HUDEP-2 (cell line): Measurements from ENCODE around the gene PSD2.

ENCODE experiments used
- DNase-seq, 76 experiments: peaks; one replicate each; lab custom pipeline; 2025; ENCODE audit not compliant: unreplicated experiment in 76 of 76; lab: John Stamatoyannopoulos, UW

PSD2 gene

DNA sequence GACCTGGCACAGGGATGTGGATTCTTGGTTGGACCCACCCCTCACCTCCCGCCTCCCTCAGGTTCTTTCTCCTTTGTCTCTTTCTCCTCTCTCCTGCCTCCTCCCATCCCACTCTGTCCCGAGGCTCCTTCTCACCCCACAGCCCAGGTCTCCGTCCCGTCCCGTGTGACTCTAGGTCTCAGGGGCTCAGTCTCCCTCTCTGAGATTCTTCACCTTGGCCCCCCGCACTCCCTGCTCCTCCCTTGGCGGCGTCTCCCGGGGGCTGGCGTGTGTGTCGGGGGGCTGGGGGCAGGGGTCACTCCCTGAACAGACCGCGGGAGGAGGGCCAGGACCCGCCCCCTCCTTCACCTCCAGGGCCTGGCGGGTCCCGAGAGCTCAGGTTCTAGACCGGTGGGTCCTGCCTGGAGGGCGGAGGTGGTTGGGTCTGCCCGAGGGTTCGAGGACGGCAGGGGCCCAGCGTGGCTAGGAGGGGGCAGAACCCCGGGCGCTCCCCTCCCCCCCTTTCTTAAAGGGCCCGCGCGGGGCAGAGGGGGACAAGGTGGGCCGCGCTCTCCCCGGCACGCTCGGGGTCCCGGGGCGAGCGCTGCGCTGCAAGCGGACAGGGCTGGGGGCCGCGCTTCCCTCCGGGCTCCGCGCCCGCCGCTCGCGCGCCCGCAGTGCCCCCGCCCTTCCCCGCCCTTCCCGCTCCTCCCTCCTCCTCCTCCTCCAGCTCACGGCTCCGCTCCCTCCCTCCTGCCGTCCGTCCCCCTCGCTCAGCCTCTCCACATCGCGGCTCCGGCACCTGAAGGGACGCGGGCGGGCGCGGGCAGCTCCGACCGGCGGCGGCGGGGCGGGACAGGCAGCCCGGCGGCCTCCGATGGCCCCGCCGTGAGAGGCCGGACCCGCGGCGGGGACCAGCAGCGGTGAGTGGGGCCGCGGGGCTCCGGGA lies at the start of gene PSD2:
TSS of gene PSD2 (plus strand) at position 735 of the 928 bp plus-strand sequence. CDS start 13,633 bp downstream, outside the sequence.
- peak in 9 of 76 experiments; percentile 2 to 18 (median 10) for DNase-seq

GRCh38 chr5:139746691-139747582 lies 48.7 kb upstream of the PSD2 start:
- no peak for DNase-seq

- DNase-seq: peak in 1 of 76 experiments; percentile 4
Observed at GRCh38 chr5:139747583-139748504, 47.8 kb upstream of the PSD2 start.

- DNase-seq: no peak
Observed at GRCh38 chr5:139748505-139748826, 47.1 kb upstream of the PSD2 start.

DNA sequence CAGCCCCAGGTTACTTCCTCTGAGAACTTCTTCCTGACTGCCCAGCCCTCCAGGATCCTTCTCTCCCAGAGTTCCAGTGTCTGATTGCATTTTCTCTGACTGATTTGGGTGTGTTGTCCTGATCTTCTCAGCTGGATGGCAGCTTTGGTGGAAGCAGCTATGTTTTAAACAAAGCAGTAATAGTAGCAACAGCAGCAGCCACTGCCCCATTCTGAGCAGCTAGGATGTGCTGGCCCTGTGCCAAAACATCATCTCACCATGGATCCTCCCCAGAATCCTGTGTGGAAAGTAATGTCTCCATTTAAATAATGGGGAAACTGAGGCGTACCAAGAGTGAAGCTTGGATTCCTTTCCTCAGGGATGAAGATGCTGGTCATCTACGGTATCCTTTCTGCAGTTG lies 46.4 kb upstream of the PSD2 start:
- no peak for DNase-seq

GRCh38 chr5:139751236-139751635 lies 44.4 kb upstream of the PSD2 start:
- no peak for DNase-seq

GRCh38 chr5:139752506-139753473 lies 42.8 kb upstream of the PSD2 start:
- DNase-seq: no peak

GRCh38 chr5:139755892-139756671 lies 39.5 kb upstream of the PSD2 start:
- no peak for DNase-seq

GRCh38 chr5:139756971-139757370 lies 38.6 kb upstream of the PSD2 start:
- DNase-seq: no peak

GRCh38 chr5:139757727-139758509 lies 37.7 kb upstream of the PSD2 start:
- DNase-seq: no peak

DNA sequence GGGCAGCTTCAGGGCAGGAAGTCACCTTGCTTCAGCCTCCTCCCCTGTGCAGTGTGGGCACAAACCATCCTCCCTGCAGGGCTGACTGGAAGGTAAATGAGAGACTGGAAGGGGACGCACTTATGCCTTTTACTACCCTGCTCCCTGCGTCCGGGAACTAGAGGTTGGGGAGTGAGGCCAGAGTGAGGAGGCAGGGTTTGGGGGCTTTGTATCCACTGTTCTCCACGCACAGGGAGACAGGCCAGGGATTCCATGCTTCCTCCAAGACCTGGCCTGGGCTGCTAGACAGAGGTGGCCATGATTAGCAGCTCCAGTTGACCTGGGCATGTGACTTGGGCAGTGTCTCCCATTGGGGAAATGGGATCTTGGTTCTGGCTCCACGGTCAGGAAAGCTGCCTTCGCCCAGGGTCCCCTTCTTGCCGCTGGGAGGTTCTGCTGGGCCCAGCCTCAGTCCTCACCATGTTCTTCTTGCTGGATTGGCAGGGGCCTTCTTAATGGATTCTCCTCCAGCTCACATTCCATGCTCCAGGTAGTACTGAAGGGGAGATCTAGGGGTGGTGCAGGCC lies 37.0 kb upstream of the PSD2 start:
- no peak for DNase-seq

DNA sequence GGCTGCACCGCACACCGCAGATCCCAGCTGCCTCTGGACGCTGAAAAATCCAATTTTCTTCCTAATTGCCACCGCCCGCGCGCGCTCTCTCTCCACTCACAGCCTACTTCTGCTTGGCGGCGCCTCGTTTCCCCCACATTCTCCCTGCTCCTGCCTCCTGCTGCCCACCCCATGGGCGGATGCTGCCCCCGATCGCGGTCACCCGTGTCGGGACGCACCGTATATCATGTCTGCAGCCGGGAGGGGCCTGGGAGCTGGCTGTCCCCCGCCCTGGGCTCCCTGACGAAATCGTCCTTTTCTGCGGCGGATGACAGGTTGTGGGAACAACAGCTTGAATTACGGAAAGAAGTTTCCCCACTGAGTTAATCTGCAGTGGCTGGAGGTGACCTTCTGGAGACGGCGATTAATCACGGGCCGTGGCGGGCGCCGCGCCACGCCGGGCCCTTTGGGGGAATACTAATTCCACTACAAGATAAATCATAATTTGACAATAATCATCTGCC lies 36.3 kb upstream of the PSD2 start:
- no peak for DNase-seq

DNA sequence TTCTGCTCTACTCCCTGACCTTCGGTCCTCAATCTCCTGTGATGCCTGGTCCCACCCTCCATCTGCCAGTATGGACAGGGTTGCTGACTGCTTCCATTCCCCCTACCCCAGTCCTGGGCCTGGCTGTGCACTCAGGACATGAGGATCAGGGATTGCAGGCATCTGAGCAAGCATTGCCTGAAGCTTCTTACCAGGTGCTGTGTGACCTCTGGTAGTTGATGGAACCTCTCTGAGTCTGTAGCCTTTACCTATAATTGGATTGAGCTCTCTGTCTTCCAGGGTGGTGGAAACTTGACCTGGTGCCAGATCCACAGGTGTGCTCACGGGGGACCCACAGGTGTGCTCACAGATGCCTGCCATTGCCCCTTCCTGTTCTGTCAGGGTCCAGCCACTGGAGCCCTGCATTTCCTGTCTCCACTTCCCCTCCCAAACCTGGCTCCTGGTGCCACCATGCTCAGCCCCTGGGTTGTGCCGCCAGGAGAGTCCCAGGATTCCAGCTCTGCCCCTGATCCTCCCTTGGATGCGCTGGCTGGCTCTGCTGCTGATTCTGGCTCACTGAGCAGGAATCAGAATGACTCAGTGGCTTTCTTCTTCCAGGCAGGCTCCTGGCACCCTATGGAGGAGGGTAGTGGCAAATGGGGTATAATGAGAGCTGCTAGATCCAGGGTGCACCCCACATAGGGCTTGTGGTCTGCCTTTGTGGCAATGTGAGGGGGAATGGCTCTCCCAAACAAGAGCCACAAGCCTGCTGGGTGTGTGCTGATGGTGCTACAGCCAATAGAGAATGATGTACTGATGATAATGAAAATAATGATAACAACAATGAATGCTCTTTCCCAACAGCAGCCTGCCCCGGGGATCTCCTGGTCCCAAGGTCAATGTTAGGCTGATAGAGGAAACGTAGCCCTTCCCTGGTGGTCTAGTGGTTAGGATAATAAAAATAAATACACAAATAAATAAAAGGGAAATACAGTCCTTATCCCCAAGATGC lies 35.2 kb upstream of the PSD2 start:
- no peak for DNase-seq

DNA sequence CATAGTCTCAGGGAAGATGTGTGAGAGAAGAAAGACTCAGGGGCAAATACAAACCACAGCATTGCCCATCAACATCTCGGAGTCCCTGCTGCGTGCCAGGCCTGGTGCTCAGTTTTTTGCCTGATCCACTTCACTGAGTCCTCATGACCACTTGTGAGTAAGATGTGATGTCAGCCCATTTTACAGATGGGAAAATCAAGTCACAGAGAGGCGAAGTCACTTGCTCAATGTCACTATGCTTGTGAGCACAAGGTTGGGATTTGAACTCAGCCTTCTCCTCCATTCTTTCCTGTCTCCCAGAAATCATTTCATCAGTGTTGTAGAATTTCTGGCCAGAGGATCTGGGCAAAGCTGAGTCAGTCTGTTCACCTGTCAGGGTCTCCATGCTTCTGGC lies 34.6 kb upstream of the PSD2 start:
- no peak for DNase-seq

GRCh38 chr5:139761501-139761900 lies 34.1 kb upstream of the PSD2 start:
- no peak for DNase-seq

GRCh38 chr5:139762615-139763170 lies 32.9 kb upstream of the PSD2 start:
- no peak for DNase-seq
